OCI-LY1 (cell line): ENCODE results near the gene KCNIP4.

Source experiments
- CTCF ChIP-seq: fragments of 200-600 bp; sonication (generic), shearing (Covaris generic); IDR thresholded peaks from 2 replicates; pipeline ENCODE4 v1.5.1; 2017; ENCODE audit warnings: mild to moderate bottlenecking, antibody characterized with exemption, low read length, moderate library complexity, mixed read lengths
- EZH2 ChIP-seq: fragments of 200-600 bp; sonication (generic), shearing (Covaris generic); IDR thresholded peaks from 2 replicates; pipeline ENCODE4 v1.8.0; 2017; ENCODE audit warnings: borderline replicate concordance, mixed run types, mild to moderate bottlenecking, antibody characterized with exemption, low read length, moderate library complexity, mixed read lengths

DNA sequence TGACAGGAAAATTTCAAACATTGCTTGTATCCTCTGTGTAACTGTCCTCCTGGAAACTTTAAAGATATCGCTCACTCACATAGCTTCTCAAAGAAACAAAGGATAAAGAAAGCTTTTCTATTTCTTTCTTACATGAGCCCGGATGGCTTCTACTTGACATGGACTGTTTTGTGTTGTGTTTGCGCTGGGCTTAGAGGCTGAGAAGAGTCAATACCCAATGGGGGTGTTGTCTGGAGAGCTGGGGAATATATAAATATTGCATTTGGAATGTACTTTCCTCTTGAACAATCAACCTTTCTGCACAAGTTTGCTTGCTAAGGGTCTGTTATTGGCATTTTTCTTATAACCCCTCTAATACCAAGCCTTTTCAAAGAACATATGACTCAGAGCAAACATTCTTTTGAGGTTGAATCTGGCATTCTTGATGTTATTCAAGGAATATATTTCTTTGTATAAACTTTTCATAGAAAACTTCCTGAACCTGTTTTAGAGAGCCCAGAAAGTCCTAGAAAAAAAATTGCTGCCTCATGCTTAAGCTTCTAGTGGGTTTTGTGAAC is 916.4 kb downstream of the KCNIP4 start:
- TF ChIP-seq CTCF (no peak), EZH2 (no peak)
